Measurements from ENCODE around the gene YY1AP1. TPM values are rescaled to one million over a fixed set of nuclear protein-coding genes. Genes with fewer than 3 reads are reported as not detected.

The YY1AP1 gene
- total RNA-seq, 1 donor from 2014 or later = 42.3 TPM

DNA sequence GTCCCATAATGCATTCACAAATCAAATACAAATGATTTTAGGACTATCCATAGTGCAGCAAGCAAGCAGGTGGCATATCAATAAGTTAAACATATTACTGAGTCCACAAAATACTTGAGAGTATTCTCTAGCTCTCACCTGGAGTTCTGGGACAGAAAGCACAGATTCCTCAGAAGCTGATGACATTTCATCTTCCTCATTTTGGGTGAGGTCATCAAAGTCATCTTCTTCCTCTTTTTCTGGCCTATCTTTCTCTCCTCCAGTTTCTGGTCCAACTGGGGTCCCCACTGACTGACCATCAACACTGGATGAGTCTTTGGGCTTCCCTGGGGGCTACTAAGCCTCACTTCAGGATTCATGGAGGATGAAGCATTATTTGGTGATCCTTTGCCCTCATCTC, 38.9 kb downstream of the YY1AP1 start:
- peaks cover 2% of the 10 kb centered on the region for H3K27me3 Mint-ChIP-seq (ENCODE audit: low read depth, unreplicated experiment)
- FAIRE-seq (no peak), DNase-seq (ENCODE audit: low read depth) (no peak)
- Histone ChIP-seq H4K20me1 (ENCODE audit: insufficient read depth, low read length) (no peaks in the 10 kb centered on the region), H3K9ac (ENCODE audit: low read length) (no peak overlapping the region), H3K27me3 (ENCODE audit: insufficient read depth, low read length) (no peaks in the 10 kb centered on the region), H2AFZ (ENCODE audit: low read depth, low read length) (no peak overlapping the region), H3K79me2 (ENCODE audit: insufficient read depth, low read length) (peaks cover 6% of the 10 kb centered on the region), H3K27ac (ENCODE audit: low read depth, low read length) (no peak overlapping the region), H3K9me3 (ENCODE audit: insufficient read depth, low read depth, low read length) (no peaks in the 10 kb centered on the region), H3K4me3 (ENCODE audit: insufficient read depth, low read depth, low read length) (no peak overlapping the region), H3K36me3 (ENCODE audit: insufficient read depth, low read length) (no peaks in the 10 kb centered on the region), H3K4me1 (ENCODE audit: insufficient read depth, low read length) (peaks cover 37% of the 10 kb centered on the region), H3K4me2 (ENCODE audit: low read length) (no peak overlapping the region)
- no peak overlapping the region for H3K27ac Mint-ChIP-seq (ENCODE audit: unreplicated experiment)
- H3K36me3 Mint-ChIP-seq (ENCODE audit: low read depth, unreplicated experiment) = no peaks in the 10 kb centered on the region
- H3K4me3 Mint-ChIP-seq (ENCODE audit: unreplicated experiment) = peak overlapping the region; percentile 34
- H3K9me3 Mint-ChIP-seq (ENCODE audit: unreplicated experiment) = peaks cover 5% of the 10 kb centered on the region
- TF ChIP-seq, protein P1, sequence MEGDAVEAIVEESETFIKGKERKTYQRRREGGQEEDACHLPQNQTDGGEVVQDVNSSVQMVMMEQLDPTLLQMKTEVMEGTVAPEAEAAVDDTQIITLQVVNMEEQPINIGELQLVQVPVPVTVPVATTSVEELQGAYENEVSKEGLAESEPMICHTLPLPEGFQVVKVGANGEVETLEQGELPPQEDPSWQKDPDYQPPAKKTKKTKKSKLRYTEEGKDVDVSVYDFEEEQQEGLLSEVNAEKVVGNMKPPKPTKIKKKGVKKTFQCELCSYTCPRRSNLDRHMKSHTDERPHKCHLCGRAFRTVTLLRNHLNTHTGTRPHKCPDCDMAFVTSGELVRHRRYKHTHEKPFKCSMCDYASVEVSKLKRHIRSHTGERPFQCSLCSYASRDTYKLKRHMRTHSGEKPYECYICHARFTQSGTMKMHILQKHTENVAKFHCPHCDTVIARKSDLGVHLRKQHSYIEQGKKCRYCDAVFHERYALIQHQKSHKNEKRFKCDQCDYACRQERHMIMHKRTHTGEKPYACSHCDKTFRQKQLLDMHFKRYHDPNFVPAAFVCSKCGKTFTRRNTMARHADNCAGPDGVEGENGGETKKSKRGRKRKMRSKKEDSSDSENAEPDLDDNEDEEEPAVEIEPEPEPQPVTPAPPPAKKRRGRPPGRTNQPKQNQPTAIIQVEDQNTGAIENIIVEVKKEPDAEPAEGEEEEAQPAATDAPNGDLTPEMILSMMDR (IDR thresholded peaks at IDR 0.05; ENCODE audit: insufficient read depth, low read depth, low read length) = no peak
- TF ChIP-seq EZH2 (IDR thresholded peaks at IDR 0.05; ENCODE audit: insufficient read depth, low read length) = no peak
- H3K4me1 Mint-ChIP-seq (ENCODE audit: low read depth, unreplicated experiment) = peaks cover 19% of the 10 kb centered on the region

DNA sequence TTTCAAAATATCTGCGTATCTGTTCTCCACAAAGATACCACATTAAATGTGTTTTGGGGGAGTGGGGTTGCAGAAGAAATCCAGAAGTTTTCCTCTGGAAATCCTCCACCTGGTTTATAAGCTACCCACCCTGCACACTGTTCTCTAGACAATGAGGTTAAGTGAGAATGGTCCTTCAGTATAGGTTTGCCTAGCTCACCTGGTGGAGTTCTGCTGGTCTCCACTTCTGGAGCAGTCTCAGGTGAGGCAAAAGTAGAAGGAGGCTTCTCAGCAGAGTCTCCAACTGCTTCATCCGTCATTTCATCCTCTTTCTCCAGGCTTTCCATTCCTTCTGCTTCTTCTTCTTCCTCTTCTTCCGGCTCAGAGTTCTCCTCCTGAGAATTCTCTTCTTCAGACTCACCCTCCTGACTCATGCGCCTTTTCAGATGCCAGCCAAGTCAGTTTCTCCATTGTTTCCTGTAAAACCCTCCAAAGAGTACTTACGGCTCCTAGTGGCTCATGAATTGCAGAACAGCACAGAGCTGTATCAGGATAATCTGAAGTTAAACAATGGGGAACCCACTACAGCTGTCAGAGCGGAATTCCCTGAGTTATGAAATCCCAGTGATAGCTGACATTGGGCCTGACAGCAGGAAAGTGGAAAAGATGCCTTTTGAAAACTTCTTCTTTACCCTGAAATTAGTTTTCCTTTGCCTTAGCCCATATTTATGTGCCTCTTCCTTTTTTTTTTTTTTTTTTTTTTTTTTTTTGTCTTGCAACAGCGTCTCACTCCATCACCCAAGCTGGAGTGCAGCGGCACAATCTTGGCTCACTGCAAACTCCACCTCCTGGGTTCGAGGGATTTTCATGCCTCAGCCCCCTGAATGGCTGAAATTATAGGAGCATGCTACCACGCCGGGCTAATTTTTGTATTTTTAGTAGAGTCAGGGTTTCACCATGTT, 40.1 kb downstream of the YY1AP1 start:
- peak overlapping the region; percentile 79 for H3K9ac ChIP-seq (ENCODE audit: low read length)
- DNase-seq (ENCODE audit: low read depth) = peak; percentile 89
- peak overlapping the region; percentile 76 for H3K27ac ChIP-seq (ENCODE audit: low read depth, low read length)
- peak overlapping the region; percentile 55 for H2AFZ ChIP-seq (ENCODE audit: low read depth, low read length)
- peak overlapping the region; percentile 94 for H3K4me2 ChIP-seq (ENCODE audit: low read length)
- no peaks in the 10 kb centered on the region for H3K27me3 Mint-ChIP-seq (ENCODE audit: low read depth, unreplicated experiment)
- H4K20me1 ChIP-seq (ENCODE audit: insufficient read depth, low read length) = no peaks in the 10 kb centered on the region
- H3K4me1 Mint-ChIP-seq (ENCODE audit: low read depth, unreplicated experiment) = peaks cover 18% of the 10 kb centered on the region
- peaks cover 12% of the 10 kb centered on the region for H3K9me3 Mint-ChIP-seq (ENCODE audit: unreplicated experiment)
- no peaks in the 10 kb centered on the region for H3K9me3 ChIP-seq (ENCODE audit: insufficient read depth, low read depth, low read length)
- no peak for TF ChIP-seq EZH2 (IDR thresholded peaks at IDR 0.05; ENCODE audit: insufficient read depth, low read length)
- TF ChIP-seq, protein P1 (IDR thresholded peaks at IDR 0.05; ENCODE audit: insufficient read depth, low read depth, low read length) = peak; percentile 70
- peaks cover 6% of the 10 kb centered on the region for H3K79me2 ChIP-seq (ENCODE audit: insufficient read depth, low read length)
- H3K4me3 Mint-ChIP-seq (ENCODE audit: unreplicated experiment) = peak overlapping the region; percentile 76
- peaks cover 37% of the 10 kb centered on the region for H3K4me1 ChIP-seq (ENCODE audit: insufficient read depth, low read length)
- H3K27me3 ChIP-seq (ENCODE audit: insufficient read depth, low read length) = no peaks in the 10 kb centered on the region
- peak overlapping the region; percentile 66 for H3K27ac Mint-ChIP-seq (ENCODE audit: unreplicated experiment)
- H3K4me3 ChIP-seq (ENCODE audit: insufficient read depth, low read depth, low read length) = peak overlapping the region; percentile 59
- peaks cover 3% of the 10 kb centered on the region for H3K36me3 Mint-ChIP-seq (ENCODE audit: low read depth, unreplicated experiment)
- H3K36me3 ChIP-seq (ENCODE audit: insufficient read depth, low read length) = no peaks in the 10 kb centered on the region
- FAIRE-seq = peak; percentile 91

DNA sequence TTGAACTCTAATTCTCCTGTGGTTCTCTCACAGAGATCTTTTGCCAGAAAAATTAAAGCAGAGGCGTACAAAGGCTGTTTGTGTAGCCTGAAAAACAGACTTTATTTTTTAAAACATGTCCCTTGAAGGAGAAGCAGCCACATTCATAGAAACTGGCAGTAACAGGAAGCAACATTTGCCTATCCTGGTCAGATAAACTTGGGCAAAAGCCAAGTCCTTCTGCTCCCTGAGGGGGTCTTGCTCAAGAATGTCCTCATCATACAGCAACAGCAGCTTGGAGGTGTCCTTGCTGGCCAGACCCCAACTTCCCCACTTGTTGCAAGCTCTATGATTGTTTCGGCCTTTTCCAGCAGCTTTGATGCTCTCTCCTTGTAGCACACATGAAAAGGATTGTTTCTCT, 42.3 kb downstream of the YY1AP1 start:
- H3K4me1 ChIP-seq (ENCODE audit: insufficient read depth, low read length) = peaks cover 30% of the 10 kb centered on the region
- H3K4me3 ChIP-seq (ENCODE audit: insufficient read depth, low read depth, low read length) = peak overlapping the region; percentile 20
- H3K27ac Mint-ChIP-seq (ENCODE audit: unreplicated experiment) = no peak overlapping the region
- DNase-seq (ENCODE audit: low read depth) (no peak), FAIRE-seq (no peak)
- H3K4me2 ChIP-seq (ENCODE audit: low read length) = peak overlapping the region; percentile 67
- H3K27me3 ChIP-seq (ENCODE audit: insufficient read depth, low read length) = no peaks in the 10 kb centered on the region
- no peaks in the 10 kb centered on the region for H3K27me3 Mint-ChIP-seq (ENCODE audit: low read depth, unreplicated experiment)
- no peak overlapping the region for H3K4me3 Mint-ChIP-seq (ENCODE audit: unreplicated experiment)
- peaks cover 29% of the 10 kb centered on the region for H3K9me3 Mint-ChIP-seq (ENCODE audit: unreplicated experiment)
- peaks cover 20% of the 10 kb centered on the region for H3K36me3 Mint-ChIP-seq (ENCODE audit: low read depth, unreplicated experiment)
- H3K79me2 ChIP-seq (ENCODE audit: insufficient read depth, low read length) = peaks cover 6% of the 10 kb centered on the region
- TF ChIP-seq, protein P1 (IDR thresholded peaks at IDR 0.05; ENCODE audit: insufficient read depth, low read depth, low read length) = no peak
- no peak for TF ChIP-seq EZH2 (IDR thresholded peaks at IDR 0.05; ENCODE audit: insufficient read depth, low read length)
- H3K9me3 ChIP-seq (ENCODE audit: insufficient read depth, low read depth, low read length) = peaks cover 6% of the 10 kb centered on the region
- peak overlapping the region; percentile 21 for H3K9ac ChIP-seq (ENCODE audit: low read length)
- H4K20me1 ChIP-seq (ENCODE audit: insufficient read depth, low read length) = no peaks in the 10 kb centered on the region
- H3K4me1 Mint-ChIP-seq (ENCODE audit: low read depth, unreplicated experiment) = peaks cover 12% of the 10 kb centered on the region
- H3K27ac ChIP-seq (ENCODE audit: low read depth, low read length) = no peak overlapping the region
- H2AFZ ChIP-seq (ENCODE audit: low read depth, low read length) = no peak overlapping the region
- H3K36me3 ChIP-seq (ENCODE audit: insufficient read depth, low read length) = no peaks in the 10 kb centered on the region
